ENCODE data around the gene EVI5.
A peak's percentile ranks its signal among the peaks of the same experiment; 100 is the strongest.
"Not testable (repeated sequence)": the region's sequence is repeated elsewhere in the genome, so short reads cannot be mapped to it uniquely, and the experiment has no call there.

EVI5 gene

GRCh38 chr1:92679980-92680379 lies 104.9 kb downstream of the EVI5 start:
- DNase-seq (ENCODE audit: low read depth), result no peak

GRCh38 chr1:92663775-92664174 lies 121.1 kb downstream of the EVI5 start:
- no peak for DNase-seq (ENCODE audit: low read depth)

- DNase-seq (ENCODE audit: low read depth), result peak; percentile 64
Observed at GRCh38 chr1:92662048-92662447, 122.9 kb downstream of the EVI5 start.

- no peak for DNase-seq (ENCODE audit: low read depth)
Observed at GRCh38 chr1:92657701-92658100, 127.2 kb downstream of the EVI5 start.

- peak; percentile 7 for DNase-seq (ENCODE audit: low read depth)
Observed at GRCh38 chr1:92655197-92655801, 129.6 kb downstream of the EVI5 start.

- DNase-seq (ENCODE audit: low read depth), result no peak
Observed at GRCh38 chr1:92653605-92654381, 131.1 kb downstream of the EVI5 start.

- not testable (repeated sequence) for DNase-seq (ENCODE audit: low read depth)
Observed at GRCh38 chr1:92640686-92641085, 144.2 kb downstream of the EVI5 start.

GRCh38 chr1:92638498-92638897 lies 146.4 kb downstream of the EVI5 start:
- DNase-seq (ENCODE audit: low read depth), result no peak

GRCh38 chr1:92635203-92635602 lies 149.7 kb downstream of the EVI5 start:
- not testable (repeated sequence) for DNase-seq (ENCODE audit: low read depth)

- peak; percentile 30 for DNase-seq (ENCODE audit: low read depth)
Observed at GRCh38 chr1:92623187-92623778, 161.6 kb downstream of the EVI5 start.

- DNase-seq (ENCODE audit: low read depth), result no peak
Observed at GRCh38 chr1:92619466-92620189, 165.3 kb downstream of the EVI5 start.

GRCh38 chr1:92601044-92601443 lies 183.9 kb downstream of the EVI5 start:
- no peak for DNase-seq (ENCODE audit: low read depth)

GRCh38 chr1:92599184-92599583 lies 185.7 kb downstream of the EVI5 start:
- DNase-seq (ENCODE audit: low read depth), result peak; percentile 58

- not testable (repeated sequence) for DNase-seq (ENCODE audit: low read depth)
Observed at GRCh38 chr1:92589361-92589760, 195.5 kb downstream of the EVI5 start.

- DNase-seq (ENCODE audit: low read depth), result no peak
Observed at GRCh38 chr1:92587445-92587844, 197.5 kb downstream of the EVI5 start.

- peak; percentile 50 for DNase-seq (ENCODE audit: low read depth)
Observed at GRCh38 chr1:92585831-92586230, 199.1 kb downstream of the EVI5 start.

- DNase-seq (ENCODE audit: low read depth), result not testable (repeated sequence)
Observed at GRCh38 chr1:92584810-92585209, 200.1 kb downstream of the EVI5 start.

- DNase-seq (ENCODE audit: low read depth), result peak; percentile 94
Observed at GRCh38 chr1:92583821-92584760, 200.8 kb downstream of the EVI5 start.

GRCh38 chr1:92577261-92577895 lies 207.5 kb downstream of the EVI5 start:
- peak; percentile 84 for DNase-seq (ENCODE audit: low read depth)

GRCh38 chr1:92575123-92575522 lies 209.8 kb downstream of the EVI5 start:
- DNase-seq (ENCODE audit: low read depth), result no peak

GRCh38 chr1:92572520-92572919 lies 212.4 kb downstream of the EVI5 start:
- no peak for DNase-seq (ENCODE audit: low read depth)
